H1 (cell line): ENCODE results near the gene GRAMD1B. TPM values are rescaled to one million over a fixed set of nuclear protein-coding genes. Genes with fewer than 3 reads are reported as not detected.

Experiments
- CTCF ChIA-PET: fragments of 300-600 bp; sonication (Branson Sonifier 250); formaldehyde crosslinking; loops from one replicate; lab custom pipeline; 2021; ENCODE audit not compliant: partially characterized antibody; lab: Charles Lee
- POLR2A ChIA-PET: fragments of 300-600 bp; sonication (Branson Sonifier 250); formaldehyde crosslinking; loops from one replicate; lab custom pipeline; 2021; ENCODE audit warnings: inconsistent platforms; ENCODE audit not compliant: partially characterized antibody; lab: Charles Lee
- DNase-seq, 2 experiments: peaks; one replicate each; pipeline versions ENCODE4 v3.0.0 to v3.0.0-alpha.2; 2010 to 2022; ENCODE audit warnings: low spot score in 2 of 2, low read depth in 1 of 2, mixed read lengths in 1 of 2
- FAIRE-seq: peaks from 2 replicates; lab custom pipeline; 2011; peaks lifted over from hg19 to GRCh38; lab: Jason Lieb, UNC
- H2AFZ ChIP-seq: 2 replicates; pipeline ENCODE4 v1.8.1; 2012; ENCODE audit warnings: low read length, inconsistent platforms
- H2AK5ac ChIP-seq: 2 replicates; pipeline ENCODE4 v1.6.1; 2013; ENCODE audit warnings: low read depth, low read length
- H2BK120ac ChIP-seq: replicated peaks from 2 replicates; pipeline ENCODE3; 2013; ENCODE audit warnings: low read depth, low read length, inconsistent platforms
- H2BK12ac ChIP-seq: 2 replicates; pipeline ENCODE4 v1.6.1; 2013; ENCODE audit warnings: low read depth, low read length
- H2BK15ac ChIP-seq: 2 replicates; pipeline ENCODE4 v1.6.1; 2013; ENCODE audit warnings: low read length
- H2BK20ac ChIP-seq: 2 replicates; pipeline ENCODE4 v1.6.1; 2013; ENCODE audit warnings: low read length
- H2BK5ac ChIP-seq: 2 replicates; pipeline ENCODE4 v1.6.1; 2013; ENCODE audit warnings: low read depth, low read length
- H3K14ac ChIP-seq: 2 replicates; pipeline ENCODE4 v1.6.1; 2013; ENCODE audit warnings: inconsistent platforms; ENCODE audit not compliant: insufficient read length
- H3K18ac ChIP-seq: 2 replicates; pipeline ENCODE4 v1.6.1; 2013; ENCODE audit warnings: low read length; ENCODE audit errors: extremely low read depth
- H3K23ac ChIP-seq: 2 replicates; pipeline ENCODE4 v1.6.1; 2013; ENCODE audit warnings: inconsistent platforms; ENCODE audit not compliant: insufficient read length
- H3K23me2 ChIP-seq: 2 replicates; pipeline ENCODE4 v1.6.1; 2013; ENCODE audit warnings: low read depth, low read length
- H3K27ac ChIP-seq: 2 replicates; pipeline ENCODE4 v1.6.1; 2011; ENCODE audit warnings: low read depth, low read length, inconsistent platforms
- H3K27me3 ChIP-seq, 4 experiments: replicated peaks in 1 of 4; 1 replicate in 1 of 4; 2 replicates in 3 of 4; pipeline versions ENCODE4 v1.6.1 to v1.8.1; 2011 to 2013; ENCODE audit warnings: low read length in 3 of 4, mild to moderate bottlenecking in 3 of 4, inconsistent platforms in 2 of 4, mixed read lengths in 2 of 4, moderate library complexity in 1 of 4; ENCODE audit not compliant: control insufficient read depth in 3 of 4, insufficient read depth in 3 of 4; ENCODE audit errors: extremely low read depth in 1 of 4
- H3K36me3 ChIP-seq, 4 experiments: 2 replicates each; pipeline versions ENCODE4 v1.6.1 to v1.8.1; 2011 to 2013; ENCODE audit warnings: mild to moderate bottlenecking in 4 of 4, low read length in 3 of 4, moderate library complexity in 2 of 4, control low read depth in 1 of 4, inconsistent platforms in 1 of 4; ENCODE audit not compliant: insufficient read depth in 4 of 4, control insufficient read depth in 2 of 4
- H3K4ac ChIP-seq: replicated peaks from 2 replicates; pipeline ENCODE3; 2013; ENCODE audit warnings: low read length, low read depth, mixed read lengths, inconsistent platforms; ENCODE audit not compliant: insufficient read length
- H3K4me1 ChIP-seq, 4 experiments: replicated peaks in 1 of 4; 1 replicate in 1 of 4; 2 replicates in 3 of 4; pipeline versions ENCODE4 v1.6.1 to v1.8.1; 2011 to 2013; ENCODE audit warnings: low read length in 3 of 4, inconsistent platforms in 2 of 4, mixed read lengths in 1 of 4; ENCODE audit not compliant: insufficient read depth in 4 of 4, control insufficient read depth in 3 of 4
- H3K4me2 ChIP-seq, 2 experiments: 2 replicates each; pipeline versions ENCODE4 v1.6.1 to v1.8.1; 2011 to 2013; ENCODE audit warnings: low read depth in 2 of 2, low read length in 2 of 2, control low read depth in 1 of 2, inconsistent platforms in 1 of 2, mild to moderate bottlenecking in 1 of 2; ENCODE audit not compliant: insufficient read depth in 1 of 2
- H3K4me3 ChIP-seq, 4 experiments: fragments of 200-600, 300-600 bp in 1 of 4; sonication (generic), shearing (Covaris generic), sonication (Bioruptor Twin) in 1 of 4; 2 replicates each; pipeline versions ENCODE4 v1.5.1 to v1.8.1; 2011 to 2016; ENCODE audit warnings: low read length in 4 of 4, low read depth in 3 of 4, control low read depth in 2 of 4, inconsistent platforms in 2 of 4, mild to moderate bottlenecking in 2 of 4, mixed read lengths in 1 of 4, moderate library complexity in 1 of 4; ENCODE audit not compliant: insufficient read depth in 2 of 4; ENCODE audit errors: extremely low read depth in 1 of 4
- H3K56ac ChIP-seq: replicated peaks from 2 replicates; pipeline ENCODE3; 2013; ENCODE audit warnings: low read depth, mild to moderate bottlenecking, mixed read lengths, low read length, inconsistent platforms; ENCODE audit not compliant: insufficient read length
- H3K79me1 ChIP-seq: 2 replicates; pipeline ENCODE4 v1.6.1; 2013; ENCODE audit warnings: low read depth, low read length, control low read depth
- H3K79me2 ChIP-seq, 2 experiments: 2 replicates each; pipeline versions ENCODE4 v1.6.1 to v1.8.1; 2012 to 2013; ENCODE audit warnings: low read length in 2 of 2, mild to moderate bottlenecking in 2 of 2, inconsistent platforms in 1 of 2; ENCODE audit not compliant: insufficient read depth in 2 of 2, control insufficient read depth in 1 of 2
- H3K9ac ChIP-seq, 4 experiments: replicated peaks in 1 of 4; 1 replicate in 1 of 4; 2 replicates in 3 of 4; pipeline versions ENCODE4 v1.6.1 to v1.8.1; 2011 to 2013; ENCODE audit warnings: low read depth in 3 of 4, low read length in 3 of 4, control low read depth in 2 of 4, mild to moderate bottlenecking in 2 of 4, moderate library complexity in 2 of 4, inconsistent platforms in 1 of 4; ENCODE audit errors: extremely low read depth in 1 of 4
- H3K9me3 ChIP-seq, 2 experiments: 2 replicates each; pipeline versions ENCODE4 v1.6.1 to v1.8.1; 2012 to 2013; ENCODE audit warnings: mild to moderate bottlenecking in 2 of 2, moderate library complexity in 2 of 2, control low read depth in 1 of 2, inconsistent platforms in 1 of 2, low read depth in 1 of 2, low read length in 1 of 2, mixed read lengths in 1 of 2; ENCODE audit not compliant: insufficient read depth in 2 of 2
- H4K20me1 ChIP-seq, 2 experiments: replicated peaks in 1 of 2; 2 replicates each; pipeline versions ENCODE3 to v1.8.1; 2011 to 2013; ENCODE audit warnings: inconsistent platforms in 2 of 2, low read length in 2 of 2, mild to moderate bottlenecking in 1 of 2; ENCODE audit not compliant: insufficient read depth in 2 of 2, control insufficient read depth in 1 of 2
- H4K5ac ChIP-seq: 2 replicates; pipeline ENCODE4 v1.6.1; 2013; ENCODE audit warnings: low read length, low read depth, mixed read lengths, inconsistent platforms; ENCODE audit not compliant: insufficient read length
- H4K8ac ChIP-seq: 2 replicates; pipeline ENCODE4 v1.8.0; 2013; ENCODE audit warnings: mild to moderate bottlenecking, moderate library complexity, low read length, inconsistent platforms; ENCODE audit not compliant: insufficient read depth; ENCODE audit errors: extremely low read depth
- H4K91ac ChIP-seq: replicated peaks from 2 replicates; pipeline ENCODE3; 2013; ENCODE audit warnings: low read length, mixed read lengths, inconsistent platforms; ENCODE audit not compliant: insufficient read length
- ASH2L ChIP-seq: fragments of 200-600, 300-600 bp; sonication (generic); IDR thresholded peaks from one replicate; pipeline ENCODE4 v1.7.1; 2017; ENCODE audit warnings: low read length
- CBX5 ChIP-seq: fragments of 300-800, 300-1000 bp; sonication (generic); IDR thresholded peaks from 2 replicates; pipeline ENCODE4 v1.7.1; 2016; ENCODE audit warnings: antibody characterized with exemption, low read length, low read depth
- CHD1 ChIP-seq: IDR thresholded peaks from 2 replicates; pipeline ENCODE4 v1.6.1; 2012; ENCODE audit warnings: low read depth, low read length, improper control_type of control experiment
- CTCF ChIP-seq, 3 experiments: IDR thresholded peaks; 1 replicate in 2 of 3; 2 replicates in 1 of 3; pipeline versions ENCODE4 v1.5.1 to v1.6.1; 2011; ENCODE audit warnings: low read length in 3 of 3, mild to moderate bottlenecking in 3 of 3, inconsistent platforms in 2 of 3, low read depth in 1 of 3, moderate library complexity in 1 of 3; ENCODE audit not compliant: insufficient read depth in 1 of 3; ENCODE audit errors: control extremely low read depth in 1 of 3
- GABPA ChIP-seq: IDR thresholded peaks from 2 replicates; pipeline ENCODE4 v1.6.1; 2011; ENCODE audit warnings: mild to moderate bottlenecking, low read length, moderate library complexity, borderline replicate concordance; ENCODE audit not compliant: insufficient read depth
- HDAC2 ChIP-seq, 2 experiments: fragments of 300-600 bp in 1 of 2; sonication (generic) in 1 of 2; IDR thresholded peaks; 2 replicates each; pipeline ENCODE4 v1.6.1; 2011 to 2012; ENCODE audit warnings: low read depth in 2 of 2, low read length in 2 of 2, mild to moderate bottlenecking in 2 of 2, moderate library complexity in 2 of 2, borderline replicate concordance in 1 of 2, inconsistent platforms in 1 of 2
- RAD21 ChIP-seq, 2 experiments: IDR thresholded peaks in 1 of 2; conservative IDR thresholded peaks in 1 of 2; 2 replicates each; pipeline ENCODE4 v1.6.1; 2011; ENCODE audit warnings: low read depth in 2 of 2, low read length in 2 of 2, improper control_type of control experiment in 1 of 2, inconsistent platforms in 1 of 2, mild to moderate bottlenecking in 1 of 2, moderate library complexity in 1 of 2
- RFX5 ChIP-seq: IDR thresholded peaks from 2 replicates; pipeline ENCODE4 v1.6.1; 2011; ENCODE audit warnings: low read depth, low read length, improper control_type of control experiment, borderline replicate concordance
- SUZ12 ChIP-seq: fragments of 200-600 bp; sonication (generic); IDR thresholded peaks from 2 replicates; pipeline ENCODE4 v1.6.1; 2012; ENCODE audit warnings: mild to moderate bottlenecking, inconsistent platforms, low read length, moderate library complexity, mixed read lengths
- WGBS, 2 experiments: shearing (Covaris generic) in 1 of 2; methylation state at CpG; one replicate each; pipeline versions ENCODE4 v1.1.6 to v1.1.7; 2013 to 2015; ENCODE audit warnings: low lambda C conversion rate in 2 of 2, mixed read lengths in 2 of 2, inconsistent platforms in 1 of 2, low coverage in 1 of 2, missing lambda C conversion rate in 1 of 2; ENCODE audit not compliant: insufficient replicate concordance in 2 of 2, insufficient coverage in 1 of 2, insufficient read length in 1 of 2; ENCODE audit errors: extremely low coverage in 1 of 2, missing lambda C conversion rate in 1 of 2; 5-methylcytosine and 5-hydroxymethylcytosine counted together
- polyA plus RNA-seq, 7 experiments: library from polyadenylated mRNA; depleted of rRNA in 3 of 7; stranded (reverse) in 5 of 7; unstranded in 2 of 7; fragments of >200 nt in 5 of 7; fragments of 200-250 nt in 2 of 7; gene quantifications; 1 replicate in 5 of 7; 2 replicates in 1 of 7; 4 replicates in 1 of 7; pipeline versions ENCODE4 v1.2.1 to v1.2.3, GENCODE V29; 2011 to 2013; ENCODE audit warnings: missing spikeins in 2 of 7, mixed read lengths in 2 of 7
- total RNA-seq: library from RNA; stranded (reverse); fragmentation: NEBNext Ultra II Directional; extraction: Animal tissue kit (Norgen Biotek cat#: 25700); gene quantifications from 2 replicates; pipeline ENCODE4 v1.2.1, GENCODE V29; 2021

The GRAMD1B gene
- total and polyA plus RNA-seq, 2 of the 8 experiments (the other 6 are each of a cell fraction or from before 2014, with no cell fraction given), result 10.1 to 21.2 TPM

DNA sequence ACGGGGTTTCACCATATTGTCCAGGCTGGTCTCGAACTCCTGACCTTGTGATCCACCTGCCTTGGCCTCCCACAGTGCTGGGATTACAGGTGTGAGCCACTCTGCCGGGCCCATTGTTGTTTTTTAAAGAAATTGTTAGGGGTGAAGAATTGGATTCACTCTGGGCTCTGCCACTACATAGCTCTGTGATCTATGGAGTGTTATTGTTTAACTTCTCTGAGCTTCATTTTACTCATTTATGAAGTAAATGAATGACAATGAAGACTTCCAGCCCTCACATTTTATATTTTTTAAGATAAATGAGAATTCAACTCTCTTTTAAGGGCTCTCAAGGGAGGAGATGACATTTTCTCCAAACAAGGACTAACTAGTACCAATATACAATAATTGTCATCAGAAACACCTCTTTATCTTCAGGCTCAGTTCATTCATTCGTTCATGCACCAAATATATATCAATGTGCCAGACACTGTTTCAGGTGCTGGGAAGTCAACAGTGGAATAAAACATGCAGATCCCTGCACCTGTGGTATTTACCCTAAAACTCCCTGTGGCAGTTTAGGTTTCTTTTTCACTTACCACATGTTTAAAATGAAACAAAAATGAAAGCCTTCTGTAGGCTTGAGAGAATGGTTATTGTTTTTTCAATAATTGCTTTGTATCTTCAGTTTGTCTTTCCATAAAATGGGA is 23.5 kb upstream of the GRAMD1B start:
- no peak overlapping the region for H3K18ac ChIP-seq
- H3K36me3 ChIP-seq, result no peaks in the 10 kb centered on the region
- no peak overlapping the region for H3K9ac ChIP-seq
- no peak overlapping the region for H4K8ac ChIP-seq
- no peak overlapping the region for H2BK15ac ChIP-seq
- H4K20me1 ChIP-seq, result no peaks in the 10 kb centered on the region
- H3K23me2 ChIP-seq, result peaks cover 2% of the 10 kb centered on the region; the same call in 1 of the 2 replicates
- CTCF ChIA-PET, result interaction anchor here (0.6 to 6.2 kb wide), 36 partner anchors 10 to 303 kb away, joined by 3 to 81 read pairs (median 6); partner anchors contain the start of gene GRAMD1B
- no peak overlapping the region for H3K23ac ChIP-seq
- H3K27ac ChIP-seq, result no peak overlapping the region
- H2AK5ac ChIP-seq, result no peak overlapping the region
- no peak overlapping the region for H3K14ac ChIP-seq
- POLR2A ChIA-PET, result interaction anchor here (0.9 to 1.9 kb wide), 2 partner anchors 9 to 22 kb away, joined by 3 to 5 read pairs; no protein-coding TSS in a partner anchor
- H2BK120ac ChIP-seq, result no peak overlapping the region
- H3K56ac ChIP-seq, result no peak overlapping the region
- no peak for FAIRE-seq
- WGBS, 2 experiments, result 82% methylated on average over 4 of the region's 4 CpGs; no CpG with 5 or more reads in 1 of the 2 experiments
- no peaks in the 10 kb centered on the region for H3K79me2 ChIP-seq
- no peak for DNase-seq
- no peak overlapping the region for H3K4me3 ChIP-seq
- H3K79me1 ChIP-seq, result no peaks in the 10 kb centered on the region
- H4K5ac ChIP-seq, result no peak overlapping the region
- no peaks in the 10 kb centered on the region for H3K9me3 ChIP-seq
- H3K27me3 ChIP-seq, result peaks cover 0 to 6% (median under 1%) of the 10 kb centered on the region in 4 experiments; a peak in 4 of 7 replicates
- peaks cover 0 to 21% (median 7%) of the 10 kb centered on the region in 4 experiments; a peak in 6 of 7 replicates for H3K4me1 ChIP-seq
- H2BK5ac ChIP-seq, result no peak overlapping the region
- no peak overlapping the region for H3K4me2 ChIP-seq
- H4K91ac ChIP-seq, result no peak overlapping the region
- H2BK20ac ChIP-seq, result no peak overlapping the region
- no peak overlapping the region for H2BK12ac ChIP-seq
- no peak overlapping the region for H2AFZ ChIP-seq
- H3K4ac ChIP-seq, result no peak overlapping the region
- TF ChIP-seq RAD21 (IDR thresholded peaks at IDR 0.05 in 1 of 2, conservative IDR thresholded peaks at IDR 0.05 in 1 of 2; ENCODE audit: low read depth in 2 of 2, low read length in 2 of 2) (no peak), SUZ12 (no peak), CBX5 (no peak), HDAC2 (IDR thresholded peaks at IDR 0.05; ENCODE audit: borderline replicate concordance in 1 of 2, low read depth in 2 of 2, low read length in 2 of 2) (no peak), CTCF (IDR thresholded peaks at IDR 0.05; ENCODE audit: control extremely low read depth in 1 of 3, insufficient read depth in 1 of 3, low read depth in 1 of 3, low read length in 3 of 3) (no peak), ASH2L (no peak), GABPA (no peak), RFX5 (no peak), CHD1 (no peak)
